AG09319 (cell line): ENCODE data around the gene BCL2L11.

Source experiments
- DNase-seq: peaks from one replicate; pipeline ENCODE4 v3.0.0-alpha.2; 2010; ENCODE audit warnings: low read depth; ENCODE audit errors: extremely low read depth
- TF ChIP-seq, protein P1 (sequence below): IDR thresholded peaks from 2 replicates; pipeline ENCODE4 v1.5.1; 2011; ENCODE audit warnings: low read depth, mild to moderate bottlenecking, inconsistent platforms, low read length, moderate library complexity

The BCL2L11 gene

DNA sequence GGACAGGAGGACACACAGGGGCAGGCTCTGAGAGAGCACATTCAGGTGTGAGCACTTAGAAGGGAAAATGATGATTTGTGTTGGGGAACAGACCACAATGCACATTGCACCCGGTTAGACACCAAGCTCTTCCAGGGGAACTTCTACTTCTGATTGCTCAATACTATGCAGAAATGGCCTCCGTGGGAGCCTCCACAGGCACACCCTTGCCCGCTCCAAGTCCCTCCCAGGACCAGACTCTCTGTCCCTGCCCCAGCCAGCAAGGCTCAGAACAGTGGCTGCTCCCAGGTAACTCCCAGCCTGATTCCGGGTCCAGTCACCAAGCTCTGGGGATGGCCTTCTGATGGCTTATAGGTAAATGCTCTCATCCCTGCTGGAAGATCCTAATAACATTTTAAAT is 56.2 kb downstream of the BCL2L11 start:
- DNase-seq, result no peak
- TF ChIP-seq, protein P1, sequence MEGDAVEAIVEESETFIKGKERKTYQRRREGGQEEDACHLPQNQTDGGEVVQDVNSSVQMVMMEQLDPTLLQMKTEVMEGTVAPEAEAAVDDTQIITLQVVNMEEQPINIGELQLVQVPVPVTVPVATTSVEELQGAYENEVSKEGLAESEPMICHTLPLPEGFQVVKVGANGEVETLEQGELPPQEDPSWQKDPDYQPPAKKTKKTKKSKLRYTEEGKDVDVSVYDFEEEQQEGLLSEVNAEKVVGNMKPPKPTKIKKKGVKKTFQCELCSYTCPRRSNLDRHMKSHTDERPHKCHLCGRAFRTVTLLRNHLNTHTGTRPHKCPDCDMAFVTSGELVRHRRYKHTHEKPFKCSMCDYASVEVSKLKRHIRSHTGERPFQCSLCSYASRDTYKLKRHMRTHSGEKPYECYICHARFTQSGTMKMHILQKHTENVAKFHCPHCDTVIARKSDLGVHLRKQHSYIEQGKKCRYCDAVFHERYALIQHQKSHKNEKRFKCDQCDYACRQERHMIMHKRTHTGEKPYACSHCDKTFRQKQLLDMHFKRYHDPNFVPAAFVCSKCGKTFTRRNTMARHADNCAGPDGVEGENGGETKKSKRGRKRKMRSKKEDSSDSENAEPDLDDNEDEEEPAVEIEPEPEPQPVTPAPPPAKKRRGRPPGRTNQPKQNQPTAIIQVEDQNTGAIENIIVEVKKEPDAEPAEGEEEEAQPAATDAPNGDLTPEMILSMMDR, result no peak

DNA sequence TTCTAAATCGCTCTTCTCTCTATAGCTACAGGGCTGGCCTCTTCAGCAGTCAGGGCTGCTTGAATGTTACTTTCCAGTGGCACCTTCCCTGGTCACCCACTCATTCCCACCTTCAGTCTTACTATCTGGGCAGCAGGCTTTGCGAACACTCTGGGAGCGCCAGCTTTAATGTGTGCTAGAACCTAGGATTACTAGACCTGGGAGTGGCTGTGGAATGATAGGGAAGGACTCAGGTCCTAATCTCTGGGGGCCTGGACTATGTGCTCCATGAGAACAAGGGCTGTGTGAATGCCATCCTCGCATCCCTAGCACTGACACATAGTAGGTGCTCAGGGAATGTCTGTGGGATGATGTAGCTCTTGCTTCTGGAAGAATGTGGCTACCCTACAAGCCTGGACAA is 57.6 kb downstream of the BCL2L11 start:
- TF ChIP-seq, protein P1, result no peak
- DNase-seq, result no peak

DNA sequence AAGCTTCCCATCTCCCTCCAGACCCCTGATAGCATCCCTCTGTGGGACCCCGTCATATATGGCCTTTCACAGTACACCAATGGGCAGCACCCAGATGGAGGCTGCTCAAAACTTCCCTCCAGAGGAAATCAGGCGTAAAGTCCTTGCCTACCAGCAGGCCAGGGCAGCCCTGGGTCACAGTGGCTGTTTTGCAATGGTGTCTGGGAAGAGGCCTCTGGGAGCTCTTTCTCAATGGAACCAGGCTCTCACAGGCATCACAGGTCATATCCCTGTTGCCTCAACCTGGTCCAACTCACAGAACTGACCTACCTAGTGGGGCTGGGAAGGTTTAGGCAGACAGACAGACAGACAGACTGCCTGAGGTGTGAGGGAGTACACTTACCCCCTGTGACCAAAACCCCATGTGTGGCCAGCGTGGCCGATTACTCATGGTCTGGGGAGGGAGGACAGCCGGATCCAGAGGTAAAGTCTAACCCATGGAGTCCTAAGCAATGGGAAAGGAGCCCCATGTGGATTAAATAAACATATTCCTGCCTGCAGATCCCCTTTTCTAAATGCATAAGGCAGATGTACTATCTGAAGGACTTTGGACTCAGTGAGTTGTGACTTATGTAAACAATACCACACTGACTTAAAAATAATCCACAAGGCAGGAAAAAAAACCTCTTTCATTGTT is 58.2 kb downstream of the BCL2L11 start:
- no peak for DNase-seq
- TF ChIP-seq, protein P1, result no peak

DNA sequence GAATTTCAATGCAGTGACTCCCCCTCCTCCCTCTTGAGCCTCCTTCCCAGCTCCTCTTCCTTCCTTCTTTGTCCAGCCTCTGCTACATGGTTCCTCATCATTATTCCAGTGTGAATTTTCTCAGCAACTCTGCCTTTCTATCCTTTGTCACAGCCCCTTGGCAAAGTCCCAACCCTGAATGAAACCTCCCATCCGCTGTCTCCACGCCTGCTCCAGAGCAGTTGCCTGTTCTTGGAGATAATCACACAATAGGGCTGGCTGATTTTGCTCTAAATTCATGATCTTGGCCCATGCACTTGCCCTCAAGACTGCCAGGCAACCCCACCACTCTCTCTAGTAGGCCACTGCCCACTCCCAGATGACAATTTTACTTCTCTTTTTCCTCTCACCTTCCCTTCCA is 61.4 kb downstream of the BCL2L11 start:
- no peak for DNase-seq
- TF ChIP-seq, protein P1, result no peak

DNA sequence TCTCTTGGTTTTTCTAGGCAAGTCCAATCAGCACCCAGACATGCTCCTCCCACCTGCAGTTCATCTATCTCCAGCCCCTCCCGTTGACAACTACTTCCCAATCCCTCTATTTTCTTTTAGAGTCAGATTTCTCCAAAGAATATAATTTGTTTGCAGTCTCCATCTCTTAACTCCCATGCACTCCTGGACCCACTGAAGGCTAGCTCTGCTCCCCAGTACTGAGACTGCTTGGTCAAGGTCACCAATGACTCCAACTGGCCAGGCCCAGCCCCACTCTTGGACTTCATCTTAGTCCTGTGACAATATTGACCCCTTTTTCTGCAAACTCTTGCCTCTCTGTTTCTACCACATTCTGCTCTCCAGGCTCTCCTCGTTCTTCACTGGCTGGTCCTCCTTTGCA is 62.0 kb downstream of the BCL2L11 start:
- no peak for DNase-seq
- TF ChIP-seq, protein P1, result no peak

DNA sequence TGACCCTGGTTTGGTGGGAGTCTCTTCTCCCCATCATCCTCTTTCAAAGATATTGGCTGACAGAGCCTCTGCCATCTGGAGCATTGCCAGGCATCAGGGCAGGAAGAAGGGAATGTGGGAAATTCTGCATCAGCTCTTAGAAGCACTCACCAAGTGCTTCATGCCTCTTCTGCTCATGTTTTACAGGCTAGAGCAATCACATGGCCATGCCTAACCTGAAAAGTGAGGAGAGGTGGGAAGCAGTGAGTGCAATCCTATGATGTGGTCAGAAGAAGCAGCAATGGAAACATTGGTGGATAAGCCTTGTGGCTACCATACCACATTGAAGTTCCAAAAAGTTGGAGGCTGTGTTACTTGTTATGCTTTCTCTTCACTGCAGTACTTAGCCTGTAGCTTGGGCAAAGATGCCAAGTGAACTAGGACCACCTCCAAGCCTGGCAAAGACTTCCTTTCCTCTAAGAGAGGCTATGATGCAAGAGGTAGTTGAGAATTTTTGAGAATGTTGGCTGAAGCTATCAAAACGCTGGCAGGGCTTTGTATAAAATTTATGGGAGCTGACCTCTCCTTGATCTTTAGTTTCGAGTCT is 64.1 kb downstream of the BCL2L11 start:
- no peak for DNase-seq
- TF ChIP-seq, protein P1, result no peak

DNA sequence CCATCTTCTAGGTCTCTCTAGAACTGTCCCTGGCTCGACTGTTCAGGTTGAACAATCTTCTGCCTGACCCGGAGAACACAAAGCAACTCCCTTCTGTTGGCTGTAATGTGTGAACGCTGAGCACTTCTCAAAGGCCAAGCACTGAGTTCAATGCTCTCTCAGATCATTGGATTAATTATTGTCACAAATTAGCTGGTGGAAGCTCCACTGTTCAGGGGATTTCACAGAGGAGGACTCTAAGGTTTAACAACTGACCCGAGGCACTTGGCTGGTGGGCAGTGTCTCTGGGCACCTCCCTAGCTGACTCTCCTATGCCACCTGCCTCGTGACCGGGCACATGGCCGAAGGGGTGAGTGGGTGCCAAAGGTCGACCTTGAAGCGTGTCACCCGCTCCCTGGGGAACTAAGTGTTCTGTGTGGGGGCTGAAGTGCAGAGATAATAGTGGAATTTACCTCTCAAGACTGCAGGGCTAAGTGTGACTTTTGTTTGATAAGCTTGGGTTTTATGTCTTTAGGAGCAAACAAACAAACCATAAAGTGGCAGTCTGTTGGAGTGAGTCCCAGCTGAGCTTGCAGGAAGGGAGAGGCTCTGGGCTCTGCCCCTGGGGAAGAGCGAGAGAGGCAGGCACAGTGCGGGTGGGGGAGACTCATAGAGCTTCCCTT is 64.8 kb downstream of the BCL2L11 start:
- DNase-seq, result no peak
- TF ChIP-seq, protein P1, result no peak
